Common myeloid progenitor, CD34-positive (primary cell): ENCODE results near the gene RYR2.

ENCODE experiments used
- CTCF ChIA-PET: fragments of 350-600 bp; sonication (Branson Sonifier 250); formaldehyde crosslinking; loops from one replicate; lab custom pipeline; 2021; ENCODE audit warnings: antibody characterized with exemption; lab: Charles Lee
- POLR2A ChIA-PET: fragments of 350-600 bp; sonication (Branson Sonifier 250); formaldehyde crosslinking; loops from one replicate; lab custom pipeline; 2021; ENCODE audit warnings: antibody characterized with exemption; lab: Charles Lee
- DNase-seq, 3 donors: peaks; one replicate each; pipeline versions ENCODE4 v3.0.0 to v3.0.0-alpha.2; 2013
- H3K27ac ChIP-seq, 2 experiments: 1 replicate in 1 of 2; 2 replicates in 1 of 2; pipeline ENCODE4 v1.7.0; 2013; ENCODE audit warnings: inconsistent platforms in 2 of 2, low read length in 2 of 2, mild to moderate bottlenecking in 2 of 2, low read depth in 1 of 2, moderate library complexity in 1 of 2; ENCODE audit not compliant: severe bottlenecking in 2 of 2, insufficient read depth in 1 of 2, poor library complexity in 1 of 2
- H3K27me3 ChIP-seq, 5 experiments: replicated peaks in 2 of 5; 1 replicate in 3 of 5; 2 replicates in 2 of 5; pipeline versions ENCODE4 v1.6.1 to v1.7.0; 2013; ENCODE audit warnings: low read length in 4 of 5, mild to moderate bottlenecking in 2 of 5, moderate library complexity in 2 of 5, inconsistent platforms in 1 of 5; ENCODE audit not compliant: insufficient read depth in 5 of 5, control insufficient read depth in 4 of 5
- H3K36me3 ChIP-seq, 4 experiments: 1 replicate in 2 of 4; 2 replicates in 2 of 4; pipeline versions ENCODE4 v1.6.1 to v1.7.0; 2013; ENCODE audit warnings: low read length in 3 of 4, control low read depth in 1 of 4, mild to moderate bottlenecking in 1 of 4; ENCODE audit not compliant: control insufficient read depth in 4 of 4, insufficient read depth in 4 of 4
- H3K4me1 ChIP-seq, 4 experiments: 1 replicate in 3 of 4; 2 replicates in 1 of 4; pipeline versions ENCODE4 v1.6.1 to v1.7.1; 2013; ENCODE audit warnings: low read length in 3 of 4, mild to moderate bottlenecking in 3 of 4, control low read depth in 1 of 4, inconsistent platforms in 1 of 4, moderate library complexity in 1 of 4; ENCODE audit not compliant: control insufficient read depth in 4 of 4, insufficient read depth in 4 of 4; ENCODE audit errors: control extremely low read depth in 1 of 4
- H3K4me3 ChIP-seq, 7 experiments: 1 replicate in 4 of 7; 2 replicates in 3 of 7; pipeline versions ENCODE4 v1.5.1 to v1.7.0; 2013; ENCODE audit warnings: mild to moderate bottlenecking in 7 of 7, low read length in 6 of 7, moderate library complexity in 6 of 7, inconsistent platforms in 2 of 7, low read depth in 2 of 7, control low read depth in 1 of 7; ENCODE audit not compliant: insufficient read depth in 4 of 7, control insufficient read depth in 1 of 7; ENCODE audit errors: extremely low read depth in 1 of 7
- H3K9me3 ChIP-seq, 5 experiments: 1 replicate in 4 of 5; 2 replicates in 1 of 5; pipeline versions ENCODE4 v1.6.1 to v1.7.1; 2013; ENCODE audit warnings: low read length in 4 of 5, mild to moderate bottlenecking in 2 of 5, inconsistent platforms in 1 of 5, low read depth in 1 of 5, moderate library complexity in 1 of 5; ENCODE audit not compliant: control insufficient read depth in 4 of 5, insufficient read depth in 2 of 5; ENCODE audit errors: control extremely low read depth in 1 of 5
- WGBS: methylation state at CpG from one replicate; pipeline ENCODE4 v1.1.5; 2013; ENCODE audit not compliant: insufficient coverage; 5-methylcytosine and 5-hydroxymethylcytosine counted together

Gene RYR2

GRCh38 chr1:237396426-237396825, 354.4 kb downstream of the RYR2 start:
- Histone ChIP-seq H3K27ac (no peak overlapping the region), H3K9me3 (peaks cover 0 to 9% (median 0%) of the 10 kb centered on the region in 5 experiments), H3K36me3 (no peaks in the 10 kb centered on the region), H3K4me3 (no peak overlapping the region), H3K4me1 (no peaks in the 10 kb centered on the region), H3K27me3 (peaks cover 0 to 2% (median 0%) of the 10 kb centered on the region in 5 experiments)
- no peak for DNase-seq
- ChIA-PET CTCF (no interaction called here), POLR2A (no interaction called here)
- WGBS: 80% methylated on average over 1 of the region's 1 CpG

GRCh38 chr1:237398751-237399150, 356.8 kb downstream of the RYR2 start:
- POLR2A ChIA-PET: no interaction called here
- 94% methylated on average over 4 of the region's 4 CpGs for WGBS
- Histone ChIP-seq H3K4me1 (no peaks in the 10 kb centered on the region), H3K4me3 (no peak overlapping the region), H3K27me3 (no peaks in the 10 kb centered on the region), H3K27ac (no peak overlapping the region), H3K9me3 (peaks cover 0 to 14% (median 5%) of the 10 kb centered on the region in 5 experiments), H3K36me3 (no peaks in the 10 kb centered on the region)
- DNase-seq: no peak
- CTCF ChIA-PET: no interaction called here

- Histone ChIP-seq H3K27me3 (no peaks in the 10 kb centered on the region), H3K9me3 (peaks cover 0 to 7% (median 5%) of the 10 kb centered on the region in 5 experiments), H3K27ac (no peak overlapping the region), H3K4me3 (no peak overlapping the region), H3K36me3 (no peaks in the 10 kb centered on the region), H3K4me1 (no peaks in the 10 kb centered on the region)
- POLR2A ChIA-PET: no interaction called here
- DNase-seq: no peak
- CTCF ChIA-PET: no interaction called here
- 60% methylated on average over 1 of the region's 3 CpGs for WGBS
Measured at GRCh38 chr1:237405912-237406311, 363.9 kb downstream of the RYR2 start.

- ChIA-PET CTCF (no interaction called here), POLR2A (no interaction called here)
- Histone ChIP-seq H3K36me3 (no peaks in the 10 kb centered on the region), H3K4me1 (peaks cover 0 to 2% (median 0%) of the 10 kb centered on the region in 4 experiments), H3K4me3 (no peak overlapping the region), H3K27me3 (no peaks in the 10 kb centered on the region), H3K27ac (no peak overlapping the region), H3K9me3 (no peaks in the 10 kb centered on the region)
- no CpG with 5 or more reads among the region's 2 CpGs for WGBS
- DNase-seq: peak in 2 of 3 donors; percentile 3 to 6
Measured at GRCh38 chr1:237411621-237412020, 369.6 kb downstream of the RYR2 start.

- POLR2A ChIA-PET: no interaction called here
- DNase-seq: no peak
- H3K36me3 ChIP-seq: no peaks in the 10 kb centered on the region
- H3K4me3 ChIP-seq: no peak overlapping the region
- H3K27ac ChIP-seq: no peak overlapping the region
- H3K4me1 ChIP-seq: peaks cover 0 to 2% (median 0%) of the 10 kb centered on the region in 4 experiments
- WGBS: 99% methylated on average over 6 of the region's 10 CpGs
- H3K9me3 ChIP-seq: no peaks in the 10 kb centered on the region
- CTCF ChIA-PET: no interaction called here
- no peaks in the 10 kb centered on the region for H3K27me3 ChIP-seq
Measured at GRCh38 chr1:237416924-237417655, 375.1 kb downstream of the RYR2 start.

GRCh38 chr1:237428809-237429208, 386.8 kb downstream of the RYR2 start:
- WGBS: 100% methylated on average over 1 of the region's 4 CpGs
- POLR2A ChIA-PET: no interaction called here

GRCh38 chr1:237429252-237429651, 387.3 kb downstream of the RYR2 start:
- DNase-seq: no peak
- Histone ChIP-seq H3K9me3 (no peaks in the 10 kb centered on the region), H3K27me3 (no peaks in the 10 kb centered on the region), H3K4me3 (no peak overlapping the region), H3K4me1 (no peaks in the 10 kb centered on the region), H3K36me3 (no peaks in the 10 kb centered on the region), H3K27ac (no peak overlapping the region)
- WGBS: 79% methylated on average over 2 of the region's 3 CpGs
- CTCF ChIA-PET: no interaction called here
- POLR2A ChIA-PET: no interaction called here

More at GRCh38 chr1:237428809-237429208, 386.8 kb downstream of the RYR2 start:
- Histone ChIP-seq H3K4me3 (no peak overlapping the region), H3K4me1 (no peaks in the 10 kb centered on the region), H3K9me3 (no peaks in the 10 kb centered on the region), H3K27ac (no peak overlapping the region), H3K36me3 (no peaks in the 10 kb centered on the region), H3K27me3 (no peaks in the 10 kb centered on the region)
- no peak for DNase-seq
- CTCF ChIA-PET: no interaction called here
